Activated T-cell treated with anti-CD3 and anti-CD28 coated beads, Interleukin-2, amount 50 U/mL, for 24 hours (primary cell): Measurements from ENCODE around the gene EPHX1.
"Not testable (repeated sequence)": the region's sequence is repeated elsewhere in the genome, so short reads cannot be mapped to it uniquely, and the experiment has no call there.

ENCODE experiments used
- DNase-seq: peaks from one replicate; pipeline ENCODE4 v3.0.0-alpha.2; 2020
- H3K27ac Mint-ChIP-seq: 2 replicates; pipeline ENCODE4 v1.8.0; 2020; ENCODE audit warnings: mild to moderate bottlenecking, mixed read lengths
- H3K27me3 Mint-ChIP-seq: 2 replicates; pipeline ENCODE4 v1.8.0; 2020; ENCODE audit warnings: mixed read lengths
- H3K36me3 Mint-ChIP-seq: 2 replicates; pipeline ENCODE4 v1.8.0; 2020; ENCODE audit warnings: low read depth, mixed read lengths
- H3K4me1 Mint-ChIP-seq: 2 replicates; pipeline ENCODE4 v1.8.0; 2020; ENCODE audit warnings: low read depth, mixed read lengths
- H3K4me3 Mint-ChIP-seq: 2 replicates; pipeline ENCODE4 v1.8.0; 2020; ENCODE audit warnings: mild to moderate bottlenecking, moderate library complexity, mixed read lengths
- H3K9me3 Mint-ChIP-seq: 2 replicates; pipeline ENCODE4 v1.8.0; 2020; ENCODE audit warnings: mixed read lengths

EPHX1 gene

DNA sequence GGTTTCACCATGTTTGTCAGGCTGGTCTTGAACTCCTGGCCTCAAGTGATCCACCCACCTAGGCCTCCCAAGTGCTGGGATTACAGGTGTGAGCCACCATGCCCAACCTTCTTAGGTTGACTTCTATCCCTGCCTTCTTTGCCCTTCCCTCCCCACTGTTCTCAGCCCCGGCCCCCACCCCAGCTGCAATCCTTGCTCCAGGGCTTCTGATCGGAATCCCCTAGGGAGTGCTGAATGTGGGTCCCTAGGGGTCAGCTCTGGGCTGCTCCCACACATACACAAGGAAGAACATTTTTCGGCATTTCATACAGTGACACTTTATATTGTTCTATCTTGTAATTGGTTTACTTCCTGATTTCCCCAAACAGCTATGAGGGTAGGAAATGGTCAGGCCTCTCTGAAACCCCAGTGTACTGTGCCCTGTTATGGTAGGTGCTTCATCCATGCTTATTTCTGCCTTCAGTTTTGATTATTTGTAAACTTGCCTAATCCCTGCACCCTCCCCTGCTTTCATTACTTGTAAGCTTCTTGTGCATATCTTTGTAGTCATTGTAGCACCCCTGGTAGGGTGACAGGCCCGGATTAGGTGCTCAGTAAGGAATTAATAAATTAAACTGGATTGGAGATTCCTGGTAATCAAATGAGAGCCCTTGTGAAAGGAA is 38.1 kb upstream of the EPHX1 start:
- Mint-ChIP-seq H3K4me3 (no peak overlapping the region), H3K9me3 (peaks cover 2% of the 10 kb centered on the region)

DNA sequence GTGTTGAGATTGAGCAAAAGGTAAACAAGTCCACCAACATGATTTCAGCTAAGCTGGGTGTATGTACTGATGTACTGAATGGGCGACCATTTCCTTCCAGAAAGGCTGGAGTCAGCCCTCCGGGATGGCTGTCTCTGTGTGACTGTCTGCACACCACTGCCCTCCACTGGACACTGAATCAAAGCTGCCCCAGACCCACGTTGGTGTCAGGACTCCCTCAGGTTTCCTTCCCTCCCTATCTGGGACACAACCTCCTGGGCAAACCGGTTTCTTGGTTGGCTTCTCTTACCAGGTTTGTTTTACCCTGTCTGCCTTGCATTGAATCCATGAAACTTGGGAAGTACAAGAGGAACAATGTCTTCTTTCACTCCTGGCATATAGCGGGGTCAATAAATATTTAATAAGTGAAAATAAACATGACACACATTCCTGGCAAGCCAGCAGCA is 37.6 kb upstream of the EPHX1 start:
- Mint-ChIP-seq H3K4me1 (peaks cover 2% of the 10 kb centered on the region), H3K9me3 (peaks cover 2% of the 10 kb centered on the region), H3K27me3 (no peaks in the 10 kb centered on the region), H3K36me3 (peaks cover 2% of the 10 kb centered on the region), H3K27ac (no peak overlapping the region), H3K4me3 (no peak overlapping the region)
- DNase-seq = no peak

More for the DNA sequence above, 38.1 kb upstream of the EPHX1 start:
- H3K4me1 Mint-ChIP-seq = peaks cover 2% of the 10 kb centered on the region
- no peaks in the 10 kb centered on the region for H3K27me3 Mint-ChIP-seq
- H3K27ac Mint-ChIP-seq = no peak overlapping the region
- H3K36me3 Mint-ChIP-seq = peaks cover 2% of the 10 kb centered on the region
- DNase-seq = no peak

DNA sequence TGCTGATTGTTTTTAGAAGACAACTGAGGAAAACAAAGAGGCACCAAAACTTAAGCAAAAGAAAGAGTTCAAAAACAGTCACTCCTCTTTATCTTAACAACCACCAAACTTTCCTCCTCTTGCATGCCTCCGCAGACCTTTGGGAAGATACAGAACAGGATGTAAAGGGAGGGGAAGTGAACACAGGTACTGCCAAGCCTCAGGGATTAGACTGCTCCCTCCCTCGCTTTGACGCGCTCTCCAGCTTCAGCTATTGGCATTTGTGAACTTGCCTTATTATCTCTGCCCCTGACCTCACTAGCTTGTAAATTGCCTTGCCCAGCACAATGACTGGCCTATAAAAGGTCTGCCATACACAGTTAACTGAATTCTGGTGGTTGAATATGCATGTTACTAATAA is 37.1 kb upstream of the EPHX1 start:
- H3K9me3 Mint-ChIP-seq = peaks cover 2% of the 10 kb centered on the region
- no peak overlapping the region for H3K27ac Mint-ChIP-seq
- no peak for DNase-seq
- no peak overlapping the region for H3K4me3 Mint-ChIP-seq
- H3K36me3 Mint-ChIP-seq = peaks cover 2% of the 10 kb centered on the region
- no peaks in the 10 kb centered on the region for H3K27me3 Mint-ChIP-seq
- H3K4me1 Mint-ChIP-seq = peaks cover 2% of the 10 kb centered on the region

DNA sequence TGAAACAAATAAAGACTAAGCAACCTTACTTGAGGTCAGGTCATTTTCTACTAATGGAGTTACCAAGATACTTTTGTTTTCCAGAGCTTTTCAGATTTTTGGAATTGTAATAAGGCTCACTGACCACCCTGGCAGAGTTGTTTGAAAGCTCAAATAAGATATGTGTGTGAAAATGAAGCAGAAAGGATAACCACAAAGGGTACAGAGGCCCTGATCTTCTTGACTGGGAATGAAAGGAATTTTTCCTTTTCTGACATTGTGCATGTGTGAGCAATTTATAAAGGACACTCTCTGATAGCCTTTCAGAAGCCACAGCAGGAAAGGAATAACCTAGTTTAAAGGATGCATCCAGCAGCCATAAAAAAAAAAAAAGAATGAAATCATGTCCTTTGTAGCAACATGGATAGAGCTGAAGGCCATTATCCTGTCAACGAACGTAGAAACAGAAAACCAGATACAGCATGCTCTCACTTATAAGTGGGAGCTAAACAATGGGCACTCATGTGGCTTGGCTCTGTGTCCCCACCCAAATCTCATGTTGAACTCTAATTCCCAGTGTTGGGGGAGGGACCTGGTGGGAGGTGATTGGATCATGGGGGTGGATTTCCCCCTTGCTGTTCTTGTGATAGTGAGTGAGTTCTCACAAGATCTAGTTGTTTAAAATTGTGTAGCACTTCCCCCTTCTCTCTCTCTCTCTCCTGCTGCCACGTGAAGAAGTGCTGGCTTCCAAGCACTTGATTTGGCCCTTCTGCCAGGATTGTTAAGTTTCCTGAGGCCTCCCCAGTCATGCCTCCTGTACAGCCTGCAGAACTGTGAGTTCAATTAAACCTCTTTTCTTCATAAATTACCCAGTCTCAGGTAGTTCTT is 35.4 kb upstream of the EPHX1 start:
- Mint-ChIP-seq H3K27me3 (no peaks in the 10 kb centered on the region), H3K4me1 (peaks cover 7% of the 10 kb centered on the region), H3K36me3 (peaks cover 2% of the 10 kb centered on the region), H3K9me3 (peaks cover 2% of the 10 kb centered on the region), H3K4me3 (no peak overlapping the region), H3K27ac (peak overlapping the region; percentile 18)
- no peak for DNase-seq

DNA sequence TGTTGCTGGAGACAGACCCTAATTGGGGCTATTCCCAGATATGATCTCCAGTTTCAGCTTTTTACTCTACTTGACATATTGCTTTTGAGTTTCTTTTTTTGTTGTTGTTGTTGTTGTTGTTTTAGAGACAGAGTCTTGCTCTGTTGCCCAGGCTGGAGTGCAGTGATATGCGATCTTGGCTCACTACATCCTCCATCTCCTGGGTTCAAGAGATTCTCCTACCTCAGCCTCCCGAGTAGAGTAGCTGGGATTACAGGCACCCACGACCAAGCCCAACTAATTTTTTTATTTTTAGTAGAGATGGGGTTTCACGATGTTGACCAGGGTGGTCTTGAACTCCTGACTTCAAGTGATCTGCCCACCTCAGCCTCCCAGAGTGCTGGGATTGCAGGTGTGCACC is 33.6 kb upstream of the EPHX1 start:
- Mint-ChIP-seq H3K9me3 (peaks cover 2% of the 10 kb centered on the region), H3K4me3 (no peak overlapping the region), H3K36me3 (peaks cover 19% of the 10 kb centered on the region), H3K27ac (no peak overlapping the region), H3K4me1 (peaks cover 21% of the 10 kb centered on the region), H3K27me3 (no peaks in the 10 kb centered on the region)
- DNase-seq = no peak

DNA sequence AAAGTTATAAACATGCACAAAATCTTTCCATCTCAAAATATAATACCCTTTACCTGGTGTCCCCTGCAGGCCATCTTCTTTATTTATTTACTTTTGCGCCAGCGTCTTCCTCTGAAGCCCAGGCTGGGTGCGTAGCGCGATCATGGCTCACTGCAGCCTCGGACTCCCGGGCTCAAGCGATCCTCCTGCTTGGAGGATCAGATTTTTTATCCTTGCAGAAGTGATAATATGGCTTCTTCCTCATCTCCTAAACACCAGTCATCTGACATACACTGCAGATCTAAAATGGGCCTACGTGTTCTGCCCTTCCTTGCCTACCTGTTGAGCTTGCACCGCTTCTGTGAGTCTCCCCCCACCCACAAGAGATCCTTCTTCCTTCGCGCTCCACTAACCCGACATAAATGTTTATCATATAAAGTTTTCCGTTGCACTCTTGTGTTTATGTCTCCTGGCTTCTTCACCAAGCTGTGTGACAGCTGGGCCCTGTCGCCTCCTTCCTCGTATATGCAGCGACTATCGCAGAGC is 32.8 kb upstream of the EPHX1 start:
- H3K27ac Mint-ChIP-seq = no peak overlapping the region
- DNase-seq = no peak
- no peak overlapping the region for H3K4me3 Mint-ChIP-seq
- peaks cover 2% of the 10 kb centered on the region for H3K9me3 Mint-ChIP-seq
- H3K4me1 Mint-ChIP-seq = peaks cover 28% of the 10 kb centered on the region
- peaks cover 26% of the 10 kb centered on the region for H3K36me3 Mint-ChIP-seq
- H3K27me3 Mint-ChIP-seq = no peaks in the 10 kb centered on the region

DNA sequence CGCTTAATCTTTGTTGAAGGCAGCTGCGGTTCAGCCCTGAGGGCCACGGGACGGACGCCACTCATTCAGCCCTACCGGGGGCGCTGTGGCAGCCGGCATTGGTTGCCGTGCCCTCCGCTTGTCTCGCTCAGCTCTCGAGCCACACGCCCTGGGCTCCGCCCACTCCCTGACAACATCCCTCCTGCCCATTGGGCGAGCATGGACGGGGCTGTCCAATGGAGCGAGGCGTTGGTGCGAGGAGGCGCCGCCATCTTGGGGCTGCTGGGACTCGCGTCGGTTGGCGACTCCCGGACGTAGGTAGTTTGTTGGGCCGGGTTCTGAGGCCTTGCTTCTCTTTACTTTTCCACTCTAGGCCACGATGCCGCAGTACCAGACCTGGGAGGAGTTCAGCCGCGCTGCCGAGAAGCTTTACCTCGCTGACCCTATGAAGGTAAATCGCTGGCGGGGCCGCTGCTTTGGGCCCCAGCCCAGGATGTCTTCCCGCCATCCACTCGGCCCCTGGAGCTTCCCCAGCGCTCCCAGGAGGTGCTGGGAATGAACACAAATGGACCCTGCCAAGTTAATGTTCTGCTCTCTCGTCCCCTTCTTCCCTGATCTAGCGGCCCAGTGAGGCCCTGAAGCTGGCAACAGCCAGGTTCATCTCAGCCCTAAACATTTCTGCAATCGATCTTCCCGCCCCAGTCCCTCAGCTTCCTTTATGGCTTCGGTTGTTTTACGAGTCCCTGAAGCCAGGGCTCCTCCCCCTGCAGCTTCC is 32.2 kb upstream of the EPHX1 start, which contains the start of gene SRP9:
Gene SRP9 (plus strand): TSS at position 244 of the 754 bp plus-strand sequence. CDS start 115 bp downstream, at position 359.
- Mint-ChIP-seq H3K27ac (no peak within 1 kb of the TSS), H3K9me3 (peaks cover 2% of the 10 kb centered on the region), H3K4me1 (peaks cover 34% of the 10 kb centered on the region), H3K4me3 (no peak within 1 kb of the TSS), H3K36me3 (peaks cover 32% of the 10 kb centered on the region), H3K27me3 (no peaks in the 10 kb centered on the region)
- DNase-seq = peak; percentile 98

DNA sequence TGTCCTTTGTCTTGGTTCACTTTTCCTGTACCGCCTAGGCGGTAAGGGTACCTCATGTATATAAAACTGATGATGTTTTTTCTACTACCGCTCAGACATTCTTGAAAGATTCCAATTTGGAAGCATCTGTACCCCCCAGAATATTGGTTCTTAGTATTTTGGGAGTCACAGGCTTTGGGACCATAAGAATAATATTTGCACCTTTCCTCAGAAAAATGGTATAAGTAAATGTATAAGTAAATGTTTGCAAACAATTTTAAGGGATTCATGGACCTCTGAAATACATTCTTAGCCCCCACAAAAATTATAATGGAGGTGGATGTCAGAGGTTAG is 31.6 kb upstream of the EPHX1 start:
- Mint-ChIP-seq H3K4me3 (no peak overlapping the region), H3K9me3 (peaks cover 2% of the 10 kb centered on the region), H3K27me3 (no peaks in the 10 kb centered on the region), H3K27ac (no peak overlapping the region), H3K4me1 (peaks cover 39% of the 10 kb centered on the region), H3K36me3 (peaks cover 37% of the 10 kb centered on the region)
- no peak for DNase-seq

DNA sequence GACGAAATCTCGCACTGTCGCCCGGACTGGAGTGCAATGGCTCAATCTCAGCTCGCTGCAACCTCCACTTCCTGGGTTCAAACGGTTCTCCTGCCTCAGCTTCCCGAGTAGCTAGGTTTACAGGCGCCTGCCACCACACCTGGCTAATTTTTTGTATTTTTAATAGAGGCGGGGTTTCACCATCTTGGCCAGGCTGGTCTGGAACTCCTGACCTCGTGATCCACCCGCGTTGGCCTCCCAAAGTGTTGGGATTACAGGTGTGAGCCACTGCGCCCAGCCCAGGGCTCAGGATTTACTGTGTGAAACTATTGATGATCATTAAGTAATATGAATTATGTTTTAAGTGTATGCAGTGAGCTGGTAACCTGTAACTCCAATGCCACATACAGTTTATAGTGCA is 30.8 kb upstream of the EPHX1 start:
- H3K27me3 Mint-ChIP-seq, DNase-seq, H3K4me3 Mint-ChIP-seq, H3K9me3 Mint-ChIP-seq, H3K27ac Mint-ChIP-seq: not testable (repeated sequence)
- Mint-ChIP-seq H3K4me1 (peaks cover 47% of the 10 kb centered on the region), H3K36me3 (peaks cover 45% of the 10 kb centered on the region)

DNA sequence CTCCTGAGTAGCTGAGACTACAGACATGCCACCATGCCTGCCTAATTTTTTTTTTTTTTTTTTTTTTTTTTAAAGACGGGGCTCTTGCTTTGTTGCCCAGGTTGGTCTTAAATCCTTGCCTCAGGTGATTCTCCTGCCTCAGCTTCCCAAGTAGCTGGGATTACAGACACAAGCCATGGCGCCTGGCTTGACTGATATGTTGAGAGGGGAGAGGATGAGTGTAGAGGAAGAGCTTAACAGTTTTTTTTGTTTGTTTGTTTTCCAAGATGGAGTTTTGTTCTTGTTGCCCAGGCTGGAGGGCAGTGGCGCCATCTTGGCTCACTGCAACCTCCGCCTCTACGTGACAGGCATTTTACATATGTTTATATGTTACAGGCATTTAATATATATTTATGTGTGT is 29.8 kb upstream of the EPHX1 start:
- peak overlapping the region; percentile 62 for H3K4me3 Mint-ChIP-seq
- no peaks in the 10 kb centered on the region for H3K9me3 Mint-ChIP-seq
- no peaks in the 10 kb centered on the region for H3K27me3 Mint-ChIP-seq
- DNase-seq = no peak
- peaks cover 46% of the 10 kb centered on the region for H3K4me1 Mint-ChIP-seq
- peak overlapping the region; percentile 71 for H3K27ac Mint-ChIP-seq
- peaks cover 51% of the 10 kb centered on the region for H3K36me3 Mint-ChIP-seq

DNA sequence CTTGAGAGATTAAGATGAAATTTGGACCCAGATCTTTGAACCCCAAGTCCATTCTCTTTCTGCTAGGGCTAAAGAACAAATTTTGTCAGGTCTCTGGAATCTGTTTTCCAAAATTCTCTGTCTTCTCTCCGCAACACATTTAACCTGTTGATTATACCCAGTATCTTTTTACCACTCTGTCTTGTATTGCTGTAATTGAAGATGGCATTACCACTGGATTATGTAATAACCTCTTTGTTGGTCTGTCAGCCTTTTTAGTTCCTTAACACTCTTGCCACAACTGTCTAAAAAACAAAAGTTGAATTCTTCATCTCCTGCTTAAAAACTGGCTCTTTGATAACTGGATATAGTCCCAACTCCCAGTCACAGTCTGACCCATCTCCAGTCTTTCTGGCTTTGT is 29.3 kb upstream of the EPHX1 start:
- Mint-ChIP-seq H3K27ac (peak overlapping the region; percentile 83), H3K27me3 (no peaks in the 10 kb centered on the region), H3K9me3 (no peaks in the 10 kb centered on the region), H3K4me3 (peak overlapping the region; percentile 41), H3K4me1 (peaks cover 46% of the 10 kb centered on the region), H3K36me3 (peaks cover 56% of the 10 kb centered on the region)
- no peak for DNase-seq

DNA sequence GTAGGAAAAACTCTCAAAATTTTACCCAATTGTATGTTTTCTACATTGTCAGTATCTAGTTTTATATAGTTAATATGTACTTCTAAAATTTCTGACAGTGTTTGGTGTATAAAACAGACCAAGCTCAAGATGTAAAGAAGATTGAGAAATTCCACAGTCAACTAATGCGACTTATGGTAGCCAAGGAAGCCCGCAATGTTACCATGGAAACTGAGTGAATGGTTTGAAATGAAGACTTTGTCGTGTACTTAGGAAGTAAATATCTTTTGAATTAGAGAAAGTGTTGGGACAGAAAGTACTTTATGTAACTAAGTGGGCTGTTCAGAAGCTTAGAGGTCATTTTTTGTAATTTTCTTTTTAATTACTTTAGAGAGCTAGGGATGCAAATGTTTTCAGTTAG is 20.8 kb upstream of the EPHX1 start:
- not testable (repeated sequence) for H3K9me3 Mint-ChIP-seq, H3K4me3 Mint-ChIP-seq, DNase-seq, H3K27ac Mint-ChIP-seq, H3K27me3 Mint-ChIP-seq
- Mint-ChIP-seq H3K36me3 (peaks cover 90% of the 10 kb centered on the region), H3K4me1 (peaks cover 17% of the 10 kb centered on the region)

DNA sequence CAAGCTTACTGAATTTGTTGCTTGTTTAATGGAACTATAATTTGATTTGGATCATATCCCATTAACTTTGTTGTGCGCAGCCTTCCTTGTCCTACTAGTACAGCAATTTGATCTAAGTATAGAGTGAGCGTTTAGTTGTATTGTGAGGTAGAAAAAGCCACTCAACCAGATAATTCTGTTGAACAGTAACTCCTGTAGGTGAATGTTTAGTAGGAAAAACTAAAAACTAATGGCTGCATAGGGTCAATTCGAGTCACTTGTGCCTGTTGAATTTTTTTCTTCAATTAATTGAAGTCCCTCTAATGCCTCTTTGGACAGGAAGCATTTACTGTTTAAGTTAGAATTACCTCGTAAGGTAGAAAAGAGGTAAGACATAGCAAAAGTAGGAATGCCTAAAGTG is 15.0 kb upstream of the EPHX1 start:
- peaks cover 59% of the 10 kb centered on the region for H3K36me3 Mint-ChIP-seq
- DNase-seq = no peak
- H3K27me3 Mint-ChIP-seq = no peaks in the 10 kb centered on the region
- H3K9me3 Mint-ChIP-seq = no peaks in the 10 kb centered on the region
- H3K4me3 Mint-ChIP-seq = no peak overlapping the region
- no peak overlapping the region for H3K27ac Mint-ChIP-seq
- no peaks in the 10 kb centered on the region for H3K4me1 Mint-ChIP-seq

DNA sequence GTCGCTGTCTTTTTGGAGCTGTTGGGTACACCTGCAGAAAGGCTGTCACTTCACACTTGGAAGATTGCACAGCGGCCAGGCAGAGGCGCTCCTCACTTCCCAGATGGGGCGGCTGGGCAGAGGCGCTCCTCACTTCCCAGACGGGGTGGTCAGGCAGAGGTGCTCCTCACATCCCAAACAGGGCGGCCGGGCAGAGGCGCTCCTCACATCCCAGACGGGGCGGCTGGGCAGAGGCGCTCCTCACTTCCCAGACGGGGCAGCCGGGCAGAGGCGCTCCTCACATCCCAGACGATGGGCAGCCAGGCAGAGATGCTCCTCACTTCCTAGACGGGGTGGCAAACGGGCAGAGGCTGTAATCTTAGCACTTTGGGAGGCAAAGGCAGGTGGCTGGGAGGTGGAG is 13.8 kb upstream of the EPHX1 start:
- peaks cover 48% of the 10 kb centered on the region for H3K36me3 Mint-ChIP-seq
- not testable (repeated sequence) for DNase-seq, H3K27ac Mint-ChIP-seq, H3K27me3 Mint-ChIP-seq, H3K4me3 Mint-ChIP-seq, H3K9me3 Mint-ChIP-seq, H3K4me1 Mint-ChIP-seq
